ENCODE measurements around the gene ITGB2. TPM values are rescaled to one million over a fixed set of nuclear protein-coding genes. Genes with fewer than 3 reads are reported as not detected.

ITGB2 gene
- polyA plus RNA-seq, 5 donors, result 7.3 to 16.1 (median 8.6) TPM

GRCh38 chr21:44869781-44870747 is 50.6 kb downstream of the ITGB2 start:
- DNase-seq, result no peak

DNA sequence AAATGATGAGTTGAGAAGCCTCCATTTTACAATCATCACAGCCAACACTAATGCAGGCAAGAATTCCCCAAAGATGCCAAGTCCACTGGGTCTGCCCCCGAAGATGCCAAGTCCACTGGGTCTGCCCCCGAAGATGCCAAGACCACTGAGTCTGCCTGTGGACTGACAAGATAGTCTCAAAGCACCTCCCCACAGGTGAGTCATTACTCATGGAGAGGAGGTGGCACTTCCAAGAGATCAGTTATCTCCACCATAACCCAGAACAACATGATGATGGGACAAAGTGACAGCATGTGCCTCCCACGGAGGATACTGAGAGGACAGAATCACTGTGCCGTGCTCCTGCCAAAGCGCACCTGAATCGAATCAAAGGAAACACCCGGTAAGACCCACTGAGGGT is 52.0 kb downstream of the ITGB2 start:
- DNase-seq, result no peak

DNA sequence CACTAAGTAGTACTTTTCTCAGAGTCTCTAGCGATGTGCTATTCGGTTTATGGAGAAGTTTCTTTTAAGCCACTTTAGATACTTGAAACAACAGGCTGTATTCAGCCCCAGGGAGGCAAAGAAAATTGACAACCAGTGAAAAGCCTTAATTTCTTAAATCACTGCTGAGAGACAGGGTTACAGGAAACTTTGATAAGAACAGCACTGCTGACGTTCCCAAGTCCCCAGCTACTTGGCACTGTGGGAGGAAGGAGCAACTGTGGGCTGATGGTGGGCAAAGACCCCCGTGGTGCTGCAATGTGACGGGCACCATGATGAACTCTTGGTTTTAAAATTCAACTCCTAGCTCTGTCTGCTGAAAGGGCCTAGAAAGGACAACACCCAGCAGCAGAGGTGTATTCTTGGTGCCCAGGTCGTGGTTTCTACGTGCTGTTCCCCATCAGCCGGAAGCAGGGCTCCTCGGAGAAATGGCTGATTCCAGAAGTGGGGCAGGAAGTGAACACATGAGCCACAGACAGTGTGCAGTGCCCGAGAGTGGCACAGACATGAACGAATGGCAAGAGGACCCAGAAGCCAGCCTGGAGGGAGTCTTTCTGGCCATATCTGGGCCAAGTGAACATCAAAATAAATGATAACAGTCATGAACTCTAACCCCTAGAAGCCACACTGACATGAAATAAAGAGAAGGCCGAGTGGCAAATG is 52.5 kb downstream of the ITGB2 start:
- DNase-seq, result no peak

- DNase-seq, result no peak
Observed at GRCh38 chr21:44867464-44867863, 53.2 kb downstream of the ITGB2 start.

DNA sequence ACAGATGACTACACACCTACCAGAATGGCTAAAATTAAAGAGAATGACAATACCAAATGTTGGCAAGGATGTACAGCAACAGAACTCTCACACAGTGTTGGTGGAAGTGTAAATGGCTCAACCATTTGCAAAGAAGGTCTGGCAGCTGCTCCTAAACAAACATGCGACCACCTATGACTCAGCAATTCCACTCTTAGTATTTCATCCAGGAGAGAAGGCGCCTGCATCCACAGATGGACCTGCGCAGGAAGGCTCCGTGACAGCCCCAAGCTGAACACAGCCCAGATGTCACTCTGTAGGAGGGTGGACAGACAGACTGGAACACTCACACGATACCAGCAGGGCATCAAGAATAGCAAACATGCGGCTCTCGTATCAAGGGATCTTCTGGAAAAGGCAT is 53.9 kb downstream of the ITGB2 start:
- DNase-seq, result no peak

DNA sequence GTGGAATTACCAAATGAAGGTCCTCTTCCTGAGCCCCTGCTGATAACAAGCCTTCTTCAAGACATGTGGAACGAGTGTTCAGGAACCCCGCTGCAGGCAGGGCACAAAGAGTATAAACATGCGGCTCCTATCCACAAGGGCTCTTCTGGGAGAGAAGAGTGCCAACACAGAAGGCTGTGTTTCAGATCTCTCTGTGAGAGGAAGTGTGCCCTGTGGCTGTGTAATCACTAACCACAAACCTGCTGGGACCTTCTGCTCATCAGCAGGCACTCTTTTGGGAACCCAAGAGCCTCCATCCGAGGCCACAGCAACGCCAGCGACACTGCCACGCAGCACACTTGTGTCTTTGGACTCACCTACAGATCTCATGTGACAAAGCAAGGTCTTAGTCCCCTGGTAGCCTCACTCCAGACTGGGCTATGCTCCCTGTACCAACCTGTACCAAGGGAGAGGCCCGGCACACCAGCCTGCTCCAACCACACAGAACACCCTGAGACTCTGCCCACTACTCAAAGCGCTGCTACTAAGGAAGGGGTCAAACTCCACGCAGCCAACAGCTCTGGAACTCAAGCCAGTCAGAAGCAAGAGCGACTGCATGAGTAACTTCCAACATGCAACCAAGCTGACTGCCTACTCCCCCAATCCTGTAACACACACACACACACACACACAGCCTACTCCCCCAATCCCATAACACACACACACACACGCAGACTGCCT is 55.0 kb downstream of the ITGB2 start:
- DNase-seq, result no peak

DNA sequence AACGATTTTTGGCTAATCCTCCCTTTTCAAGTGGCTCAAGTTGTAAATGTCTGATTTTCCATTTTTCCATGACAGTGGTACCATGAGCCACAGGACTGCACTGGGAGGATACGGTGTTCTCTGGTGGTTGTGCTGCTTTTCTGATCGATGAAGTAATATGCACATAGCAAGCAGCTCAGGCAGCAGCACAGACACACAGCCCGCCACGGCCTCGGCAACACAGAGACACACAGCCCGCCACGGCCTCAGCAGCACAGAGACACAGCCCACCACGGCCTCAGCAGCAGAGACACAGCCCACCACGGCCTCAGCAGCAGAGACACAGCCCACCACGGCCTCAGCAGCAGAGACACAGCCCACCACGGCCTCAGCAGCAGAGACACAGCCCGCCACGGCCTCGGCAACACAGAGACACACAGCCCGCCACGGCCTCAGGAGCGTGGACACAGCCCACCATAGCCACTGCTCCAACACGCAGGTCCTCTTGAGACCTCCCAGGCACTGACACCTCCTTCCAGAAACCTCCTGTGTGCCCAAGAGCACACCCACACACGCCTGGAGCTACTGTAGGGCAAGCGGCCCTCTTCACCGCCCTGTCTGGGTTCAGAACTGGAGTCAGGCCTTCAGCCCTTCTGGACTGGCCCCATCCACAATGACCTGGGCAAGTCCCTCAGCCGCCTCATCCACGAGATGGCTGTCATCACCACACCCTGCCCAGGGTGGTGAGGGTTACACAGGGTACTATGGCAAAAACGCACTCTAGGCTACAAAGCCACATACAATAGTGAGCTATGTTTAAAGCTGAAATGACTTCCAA is 57.6 kb downstream of the ITGB2 start:
- DNase-seq, result no peak

GRCh38 chr21:44858791-44859190 is 61.9 kb downstream of the ITGB2 start:
- no peak for DNase-seq

- DNase-seq, result no peak
Observed at GRCh38 chr21:44858291-44858690, 62.4 kb downstream of the ITGB2 start.

DNA sequence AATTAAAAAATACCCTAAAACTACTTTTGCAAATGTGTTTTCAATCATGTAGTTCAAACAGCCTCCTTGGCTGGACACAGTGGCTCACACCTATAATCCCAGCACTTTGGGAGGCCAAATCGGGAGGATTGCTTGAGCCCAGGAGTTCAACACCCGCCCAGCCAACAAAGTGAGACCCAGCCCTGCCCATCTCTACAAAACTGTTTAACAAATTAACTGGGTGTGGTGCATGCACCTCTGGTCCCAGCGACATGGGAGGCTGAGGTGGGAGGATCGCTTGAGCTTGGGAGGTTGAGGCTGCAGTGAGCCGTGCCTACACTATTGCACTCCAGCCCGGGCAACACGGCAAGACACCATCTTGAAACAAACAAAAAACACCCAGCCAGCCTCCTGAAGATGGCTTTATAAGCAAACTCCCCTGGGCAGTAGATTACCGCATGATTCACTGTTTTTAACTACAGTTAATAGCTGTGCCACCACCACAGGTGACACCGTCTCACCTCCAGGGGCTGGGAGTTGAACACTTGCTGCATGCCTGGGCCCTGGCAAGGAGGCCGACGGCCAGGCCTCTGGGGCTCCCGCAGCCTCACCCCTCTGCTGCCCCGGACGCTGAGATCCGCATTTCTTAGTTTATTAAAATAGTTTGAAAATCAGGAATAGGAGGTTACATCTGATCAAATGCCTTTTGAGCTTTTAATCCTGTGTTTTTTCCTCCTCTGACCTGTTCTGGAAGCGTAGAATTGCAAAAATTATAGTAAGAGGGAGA is 63.4 kb downstream of the ITGB2 start:
- no peak for DNase-seq

DNA sequence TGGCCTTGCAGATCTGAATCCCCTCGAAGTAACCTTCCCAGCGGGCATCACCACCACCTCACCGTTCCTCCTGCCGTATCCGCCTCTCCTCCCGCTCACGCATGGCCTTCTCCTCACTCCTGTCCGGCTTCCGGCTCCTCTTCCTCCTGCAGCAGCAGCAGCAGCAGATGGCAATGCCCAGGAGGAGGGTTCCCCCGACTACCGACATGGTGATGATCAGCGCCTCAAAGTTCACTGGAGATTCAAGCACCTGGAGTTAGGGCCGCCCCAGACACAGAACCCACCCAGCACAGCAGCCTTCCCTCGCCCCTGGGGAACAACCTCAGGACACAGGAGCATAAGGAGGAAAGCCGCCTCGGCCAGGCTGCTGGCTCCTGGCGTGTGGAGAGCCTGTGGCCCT is 64.6 kb downstream of the ITGB2 start:
- DNase-seq, result no peak

DNA sequence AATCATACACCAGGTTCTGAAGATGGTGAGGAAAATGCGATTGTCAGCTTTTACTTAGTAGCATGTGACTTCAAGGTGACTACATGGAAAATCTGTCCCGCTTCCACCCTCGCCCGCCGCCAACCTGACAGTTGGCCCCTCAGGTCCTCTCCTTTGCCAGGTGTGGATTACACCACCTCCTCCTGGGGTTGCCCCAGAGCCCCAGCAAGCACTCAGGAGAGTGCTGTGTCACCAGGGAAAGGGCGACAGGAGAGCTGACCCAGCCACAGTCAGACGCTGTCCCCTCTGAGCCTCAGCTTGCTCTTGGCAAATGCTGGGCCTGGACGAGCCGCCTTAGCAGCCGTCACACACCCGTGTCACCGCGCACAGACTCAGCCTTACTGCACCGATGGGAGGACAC is 65.1 kb downstream of the ITGB2 start:
- no peak for DNase-seq

DNA sequence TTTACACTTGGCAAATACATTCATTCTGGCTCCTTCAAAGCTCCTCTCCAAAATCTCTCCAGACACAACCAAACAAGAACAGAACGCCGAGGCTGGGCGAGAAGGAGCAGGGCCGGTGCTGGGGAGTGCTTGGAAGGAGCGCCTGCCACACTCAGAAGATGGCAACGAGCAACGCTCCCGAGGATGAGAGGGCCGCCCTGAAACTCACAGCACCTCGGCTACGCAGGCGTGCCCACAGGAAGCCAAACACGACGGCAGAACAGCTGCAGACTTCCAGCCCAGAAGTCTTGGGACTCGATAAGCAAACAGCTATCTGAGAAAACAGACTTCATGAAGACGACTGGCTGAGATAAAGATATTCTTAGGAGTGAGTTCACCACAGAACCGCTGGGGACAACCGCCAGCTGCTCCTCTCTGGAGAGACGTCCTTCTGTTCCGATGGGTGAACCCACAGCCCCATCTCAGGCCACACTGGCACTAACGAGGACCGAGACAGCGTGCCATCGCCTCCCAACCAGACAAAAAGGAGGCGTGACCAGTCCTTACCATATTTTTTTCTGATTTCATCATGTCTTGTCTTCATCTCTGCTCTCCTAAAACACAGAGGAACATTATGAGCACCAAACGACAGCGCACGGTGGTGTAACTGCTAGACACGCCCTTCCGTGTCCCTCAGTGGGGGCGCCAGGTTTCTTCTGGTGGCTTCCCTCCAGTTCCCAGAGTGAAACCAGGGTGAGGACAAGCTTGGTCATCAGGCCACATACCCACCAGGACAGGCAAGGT is 65.8 kb downstream of the ITGB2 start:
- no peak for DNase-seq

DNA sequence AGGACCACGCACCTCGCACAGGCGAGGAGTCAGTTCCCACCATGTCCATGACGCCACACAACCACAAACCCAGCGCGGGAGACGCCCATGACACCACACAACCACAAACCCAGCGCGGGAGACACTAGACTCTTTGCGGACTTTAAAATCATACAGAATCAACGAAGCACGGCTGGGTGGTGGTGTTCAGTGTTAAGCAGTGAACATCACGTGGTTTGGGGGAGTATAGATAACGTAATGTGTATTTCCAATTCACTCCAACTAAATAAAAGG is 66.4 kb downstream of the ITGB2 start:
- DNase-seq, result no peak

DNA sequence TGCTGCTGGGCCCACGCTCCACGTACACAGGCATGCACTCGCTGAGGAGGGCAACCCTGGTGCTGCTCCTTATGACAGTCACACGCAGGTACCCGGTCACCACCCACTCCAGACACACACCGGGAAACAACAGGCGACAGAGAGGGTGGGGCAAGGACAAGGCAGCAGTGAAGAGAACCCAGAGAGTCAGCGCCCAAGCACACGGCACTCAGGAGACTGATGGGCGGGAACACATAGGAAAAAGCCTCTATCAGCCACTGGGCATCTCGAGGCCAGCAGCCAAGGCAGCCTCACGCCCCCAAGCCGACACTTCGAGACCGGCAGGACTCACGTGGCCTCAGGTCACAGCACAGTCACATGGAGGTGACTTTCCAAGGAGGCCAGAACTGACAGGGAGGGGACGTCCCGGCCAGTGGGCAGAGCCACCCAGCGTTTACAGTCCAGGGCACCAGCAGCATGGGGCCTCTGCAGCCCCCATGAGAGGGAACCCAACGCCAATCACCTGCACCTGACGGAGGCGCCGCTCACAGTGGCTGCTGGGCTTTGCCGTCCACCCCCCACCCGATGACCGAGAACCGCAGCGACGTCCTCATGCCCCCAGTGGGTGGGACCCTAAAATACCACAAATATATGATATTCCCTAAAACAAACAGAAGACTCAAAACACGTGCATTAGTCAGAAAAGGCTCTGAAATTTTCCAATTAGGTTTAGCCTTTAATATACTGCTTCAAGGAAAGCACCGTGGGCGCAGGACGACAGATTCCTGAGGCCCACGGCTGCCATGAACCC is 66.9 kb downstream of the ITGB2 start:
- no peak for DNase-seq

GRCh38 chr21:44850905-44851657 is 69.6 kb downstream of the ITGB2 start:
- no peak for DNase-seq

DNA sequence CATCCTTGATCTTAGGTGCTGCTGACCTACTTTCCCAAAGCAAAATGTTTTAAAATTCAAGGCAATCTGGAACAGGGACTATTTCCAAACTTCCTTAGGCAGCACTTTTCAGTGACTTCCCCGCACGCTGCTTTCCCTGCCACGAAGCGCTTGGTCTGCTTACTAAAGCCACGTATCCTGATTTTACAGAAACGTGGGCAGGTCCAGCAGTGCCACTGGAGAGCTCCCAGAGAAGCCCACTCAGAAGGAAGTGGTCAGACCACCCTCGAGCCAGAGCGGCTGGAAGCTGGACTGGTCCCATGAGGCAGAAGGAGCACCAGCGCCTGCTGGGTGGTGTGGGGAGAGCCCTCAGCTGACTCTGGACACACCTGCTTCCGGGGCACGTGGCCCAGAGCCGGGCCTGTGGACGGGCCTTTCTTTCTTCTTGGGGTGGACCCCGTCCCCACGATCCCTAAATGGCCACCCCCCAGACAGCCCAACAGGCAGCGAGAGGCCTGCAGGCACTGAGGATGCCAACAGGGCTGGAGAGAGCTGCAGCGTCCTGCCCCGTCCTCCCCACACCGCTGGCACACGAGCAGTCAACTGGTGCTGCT is 70.4 kb downstream of the ITGB2 start:
- DNase-seq, result no peak

DNA sequence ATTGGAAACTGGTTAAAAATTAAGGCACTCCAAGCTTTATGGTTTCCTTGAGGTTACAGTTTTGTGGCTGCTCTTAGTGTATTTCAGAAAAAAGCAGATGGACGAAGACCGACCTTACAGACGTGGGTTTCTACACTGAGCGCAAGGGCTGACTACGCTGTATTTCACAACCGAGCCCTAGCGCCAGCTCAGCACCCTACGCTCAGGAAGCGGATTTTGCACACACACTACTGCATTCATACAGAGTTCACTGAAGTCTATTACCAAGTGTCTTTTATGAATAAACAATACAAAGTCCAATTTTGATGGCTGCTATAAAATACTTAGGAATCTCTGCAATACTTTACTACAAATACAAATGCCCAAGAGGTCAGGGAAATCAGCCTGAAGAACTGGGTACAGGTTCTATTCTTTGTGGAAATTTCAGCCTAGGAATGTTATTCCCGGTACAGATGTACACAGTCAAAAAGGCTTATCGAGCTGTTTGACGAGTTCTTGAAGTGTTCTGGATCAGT is 71.0 kb downstream of the ITGB2 start:
- DNase-seq, result no peak
